HL-60 (cell line): ENCODE measurements around the gene STOML1.
"Not testable (repeated sequence)": the region's sequence is repeated elsewhere in the genome, so short reads cannot be mapped to it uniquely, and the experiment has no call there.

Experiments
- POLR2AphosphoS5 ChIP-seq: IDR thresholded peaks from 2 replicates; pipeline ENCODE4 v1.6.1; 2012; ENCODE audit warnings: low read depth
- SPI1 ChIP-seq: IDR thresholded peaks from 2 replicates; pipeline ENCODE4 v1.6.1; 2012; ENCODE audit warnings: low read depth, mild to moderate bottlenecking, borderline replicate concordance
- TF ChIP-seq, protein P1 (sequence below): IDR thresholded peaks from 2 replicates; pipeline ENCODE4 v1.6.1; 2012; ENCODE audit warnings: low read depth; ENCODE audit not compliant: insufficient replicate concordance
- TF ChIP-seq, protein P2 (sequence below): IDR thresholded peaks from one replicate; pipeline ENCODE4 v1.5.1; 2011; ENCODE audit warnings: low read length, control low read depth, inconsistent platforms; ENCODE audit not compliant: insufficient read depth

DNA sequence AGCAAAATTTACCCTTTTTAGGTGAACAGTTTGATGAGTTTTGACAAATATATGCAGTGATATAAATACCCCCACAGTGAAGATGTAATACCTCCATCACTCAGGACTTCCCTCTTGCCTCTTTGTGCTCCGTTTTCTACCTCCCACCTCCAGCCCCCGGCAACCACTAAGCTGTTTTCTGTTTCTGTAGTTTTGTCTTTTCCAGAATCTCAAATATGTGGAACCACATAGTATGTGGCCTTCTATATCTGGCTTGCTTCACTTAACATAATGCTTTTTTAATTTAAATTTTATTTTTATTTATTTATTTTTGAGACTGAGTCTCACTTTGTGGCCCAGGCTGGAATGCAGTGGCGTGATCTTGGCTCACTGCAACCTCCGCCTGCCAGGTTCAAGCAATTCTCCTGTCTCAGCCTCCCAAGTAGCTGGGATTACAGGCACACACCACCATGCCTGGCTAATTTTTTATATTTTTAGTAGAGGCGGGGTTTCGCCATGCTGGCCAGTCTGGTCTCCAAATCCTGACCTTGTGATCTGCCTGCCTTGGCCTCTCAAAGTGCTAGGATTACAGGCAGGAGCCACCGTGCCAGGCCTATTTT lies 31.5 kb downstream of the STOML1 start:
- TF ChIP-seq, protein P1, sequence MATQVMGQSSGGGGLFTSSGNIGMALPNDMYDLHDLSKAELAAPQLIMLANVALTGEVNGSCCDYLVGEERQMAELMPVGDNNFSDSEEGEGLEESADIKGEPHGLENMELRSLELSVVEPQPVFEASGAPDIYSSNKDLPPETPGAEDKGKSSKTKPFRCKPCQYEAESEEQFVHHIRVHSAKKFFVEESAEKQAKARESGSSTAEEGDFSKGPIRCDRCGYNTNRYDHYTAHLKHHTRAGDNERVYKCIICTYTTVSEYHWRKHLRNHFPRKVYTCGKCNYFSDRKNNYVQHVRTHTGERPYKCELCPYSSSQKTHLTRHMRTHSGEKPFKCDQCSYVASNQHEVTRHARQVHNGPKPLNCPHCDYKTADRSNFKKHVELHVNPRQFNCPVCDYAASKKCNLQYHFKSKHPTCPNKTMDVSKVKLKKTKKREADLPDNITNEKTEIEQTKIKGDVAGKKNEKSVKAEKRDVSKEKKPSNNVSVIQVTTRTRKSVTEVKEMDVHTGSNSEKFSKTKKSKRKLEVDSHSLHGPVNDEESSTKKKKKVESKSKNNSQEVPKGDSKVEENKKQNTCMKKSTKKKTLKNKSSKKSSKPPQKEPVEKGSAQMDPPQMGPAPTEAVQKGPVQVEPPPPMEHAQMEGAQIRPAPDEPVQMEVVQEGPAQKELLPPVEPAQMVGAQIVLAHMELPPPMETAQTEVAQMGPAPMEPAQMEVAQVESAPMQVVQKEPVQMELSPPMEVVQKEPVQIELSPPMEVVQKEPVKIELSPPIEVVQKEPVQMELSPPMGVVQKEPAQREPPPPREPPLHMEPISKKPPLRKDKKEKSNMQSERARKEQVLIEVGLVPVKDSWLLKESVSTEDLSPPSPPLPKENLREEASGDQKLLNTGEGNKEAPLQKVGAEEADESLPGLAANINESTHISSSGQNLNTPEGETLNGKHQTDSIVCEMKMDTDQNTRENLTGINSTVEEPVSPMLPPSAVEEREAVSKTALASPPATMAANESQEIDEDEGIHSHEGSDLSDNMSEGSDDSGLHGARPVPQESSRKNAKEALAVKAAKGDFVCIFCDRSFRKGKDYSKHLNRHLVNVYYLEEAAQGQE: not testable (repeated sequence)
- TF ChIP-seq, protein P2, sequence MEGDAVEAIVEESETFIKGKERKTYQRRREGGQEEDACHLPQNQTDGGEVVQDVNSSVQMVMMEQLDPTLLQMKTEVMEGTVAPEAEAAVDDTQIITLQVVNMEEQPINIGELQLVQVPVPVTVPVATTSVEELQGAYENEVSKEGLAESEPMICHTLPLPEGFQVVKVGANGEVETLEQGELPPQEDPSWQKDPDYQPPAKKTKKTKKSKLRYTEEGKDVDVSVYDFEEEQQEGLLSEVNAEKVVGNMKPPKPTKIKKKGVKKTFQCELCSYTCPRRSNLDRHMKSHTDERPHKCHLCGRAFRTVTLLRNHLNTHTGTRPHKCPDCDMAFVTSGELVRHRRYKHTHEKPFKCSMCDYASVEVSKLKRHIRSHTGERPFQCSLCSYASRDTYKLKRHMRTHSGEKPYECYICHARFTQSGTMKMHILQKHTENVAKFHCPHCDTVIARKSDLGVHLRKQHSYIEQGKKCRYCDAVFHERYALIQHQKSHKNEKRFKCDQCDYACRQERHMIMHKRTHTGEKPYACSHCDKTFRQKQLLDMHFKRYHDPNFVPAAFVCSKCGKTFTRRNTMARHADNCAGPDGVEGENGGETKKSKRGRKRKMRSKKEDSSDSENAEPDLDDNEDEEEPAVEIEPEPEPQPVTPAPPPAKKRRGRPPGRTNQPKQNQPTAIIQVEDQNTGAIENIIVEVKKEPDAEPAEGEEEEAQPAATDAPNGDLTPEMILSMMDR: not testable (repeated sequence)
- TF ChIP-seq POLR2AphosphoS5, SPI1: not testable (repeated sequence)
